Measurements from ENCODE around the gene GRB10.
"Not testable (repeated sequence)": the region's sequence is repeated elsewhere in the genome, so short reads cannot be mapped to it uniquely, and the experiment has no call there.

The GRB10 gene

GRCh38 chr7:50775836-50776235, 6.9 kb downstream of the GRB10 start:
- no peak for DNase-seq

DNA sequence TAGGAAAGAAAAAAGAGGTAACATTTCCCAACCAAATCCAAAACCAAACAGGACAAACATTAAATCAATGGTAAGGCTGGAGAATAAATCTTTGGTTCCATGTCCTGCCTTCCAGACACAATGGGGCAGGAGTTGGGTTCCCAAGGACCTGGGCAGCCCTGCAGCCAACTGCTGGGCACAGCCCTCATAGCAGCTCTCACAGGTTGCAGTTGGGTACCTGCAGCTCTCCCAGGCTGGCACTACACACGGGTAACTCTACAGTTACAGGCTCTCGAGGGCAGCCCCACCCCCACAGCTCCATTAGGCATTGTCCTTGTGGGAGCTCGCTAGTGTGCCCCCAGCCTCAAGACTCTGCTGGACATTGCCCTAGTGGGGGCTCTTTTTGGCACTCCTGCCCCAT, 7.5 kb downstream of the GRB10 start:
- DNase-seq, result no peak

DNA sequence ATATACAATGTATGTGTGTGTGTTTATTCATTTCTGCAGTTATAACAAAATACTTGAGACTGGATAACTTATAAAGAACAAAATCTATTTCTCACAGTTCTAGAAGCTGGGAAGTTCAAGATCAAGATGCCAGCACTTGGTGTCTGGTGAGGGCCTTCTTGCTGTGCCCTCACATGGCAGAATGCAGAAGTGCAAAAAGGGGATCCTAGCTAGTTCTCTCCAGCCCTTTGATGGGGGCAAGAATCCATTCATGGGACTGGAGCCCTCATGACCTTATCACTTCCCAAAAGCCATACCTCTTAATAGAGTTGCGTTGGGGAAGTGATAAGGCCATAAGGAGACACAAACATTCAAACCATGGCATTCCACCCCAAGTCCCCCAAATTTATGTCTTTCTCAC, 8.4 kb downstream of the GRB10 start:
- DNase-seq, result no peak

DNA sequence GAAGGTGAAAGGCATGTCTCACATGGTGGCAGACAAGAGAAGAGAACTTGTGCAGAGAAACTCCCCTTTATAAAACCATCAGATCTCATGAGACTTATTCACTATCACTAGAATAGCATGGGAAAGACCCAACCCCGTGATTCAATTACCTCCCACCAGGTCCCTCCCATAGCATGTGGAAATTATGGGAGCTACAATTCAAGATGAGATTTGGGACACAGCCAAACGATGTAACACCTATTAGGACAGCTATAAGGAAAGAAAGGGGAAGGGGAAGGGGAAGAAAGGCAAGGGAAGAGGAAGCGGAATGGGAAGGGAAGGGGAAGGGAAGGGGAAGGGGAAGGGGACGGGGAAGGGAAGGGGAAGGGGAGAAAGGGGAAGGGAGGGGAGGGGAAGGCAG, 9.6 kb downstream of the GRB10 start:
- DNase-seq, result not testable (repeated sequence)

DNA sequence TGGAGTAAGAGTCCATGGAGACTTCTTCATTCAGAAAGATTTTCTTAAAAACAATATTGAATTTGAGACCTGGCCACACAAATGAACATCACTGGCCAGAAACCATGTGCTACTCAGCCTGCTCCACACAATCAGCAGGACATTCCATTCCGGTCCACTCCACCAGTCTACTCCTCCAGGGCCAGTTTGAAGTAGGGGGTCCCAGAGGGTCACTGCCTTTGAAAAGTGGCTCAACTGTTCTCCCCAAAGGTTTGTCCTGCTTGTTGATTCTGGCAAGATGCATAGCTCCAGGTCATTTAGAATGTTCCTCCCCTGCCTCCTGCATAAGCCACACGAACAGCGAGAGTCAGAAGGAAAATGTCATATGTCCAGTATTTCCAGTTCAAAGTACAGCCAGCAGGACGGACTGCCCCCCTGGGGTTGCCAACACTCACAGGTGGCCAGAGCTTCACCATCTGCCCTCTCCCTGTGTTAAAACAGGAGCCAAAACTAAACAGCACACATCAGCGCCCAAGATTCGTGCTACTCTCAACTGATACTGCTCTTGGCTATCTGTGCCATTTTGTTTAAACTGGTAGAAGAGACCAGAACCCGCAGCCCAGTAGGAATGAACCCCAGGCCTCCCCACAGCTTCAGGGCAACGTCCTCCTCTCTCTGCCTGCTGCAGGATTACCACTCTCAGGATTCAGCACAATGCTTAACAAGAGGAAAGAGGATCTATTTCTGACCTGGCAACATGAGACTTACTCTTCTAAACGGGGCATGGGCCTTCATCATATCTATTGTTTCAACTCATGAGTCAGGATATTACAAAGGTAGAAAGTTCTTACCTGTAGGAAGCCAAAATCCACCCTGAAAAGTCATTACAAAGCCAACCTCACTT, 11.3 kb downstream of the GRB10 start:
- DNase-seq, result no peak

DNA sequence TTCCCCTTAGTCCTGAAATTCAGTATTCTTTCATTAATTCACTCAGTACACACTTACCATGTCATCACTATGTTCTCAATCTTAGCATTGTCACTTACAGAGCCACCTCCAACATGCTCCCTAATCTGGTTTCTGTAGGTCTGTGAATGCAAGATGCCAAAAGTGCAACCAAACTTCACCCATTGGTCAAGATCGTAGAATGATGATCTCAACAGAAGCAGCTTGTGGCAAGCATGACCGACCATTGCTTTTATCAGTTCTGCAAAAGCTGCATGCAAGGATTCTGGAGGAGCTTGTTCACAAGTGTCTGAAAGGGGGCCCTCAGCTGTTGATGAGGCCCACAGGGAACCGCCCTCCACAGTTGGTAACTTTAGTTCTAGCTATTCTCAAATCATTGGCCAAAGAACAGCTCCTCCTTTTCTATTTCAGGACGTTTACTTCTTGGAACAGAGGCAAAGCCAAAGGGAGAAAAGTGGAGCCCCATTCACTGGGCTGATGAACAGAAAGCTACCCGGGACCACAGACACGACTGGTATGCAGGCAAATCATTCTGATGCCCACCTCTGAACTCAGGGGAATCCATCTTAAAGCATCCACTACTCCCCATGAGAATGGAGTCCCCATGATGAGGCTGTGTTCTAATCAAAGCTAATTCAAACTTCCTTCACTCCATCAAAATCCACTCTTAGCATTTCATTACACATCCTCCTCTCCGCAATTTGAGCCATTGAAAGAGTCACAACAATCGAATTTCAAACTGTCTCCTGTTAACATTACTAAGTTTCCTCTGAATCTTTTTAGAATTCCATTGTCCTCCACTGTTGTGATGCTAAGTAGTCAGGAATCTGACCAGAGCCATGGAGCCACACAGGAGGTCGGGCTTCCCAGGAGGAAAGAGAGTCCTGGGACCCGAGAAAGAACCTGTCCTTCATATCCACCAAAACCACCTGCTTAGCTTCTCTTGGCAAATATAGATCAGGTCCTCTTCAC, 13.9 kb downstream of the GRB10 start:
- no peak for DNase-seq

GRCh38 chr7:50766849-50767207, 15.9 kb downstream of the GRB10 start:
- DNase-seq, result no peak

GRCh38 chr7:50766106-50766848, 16.4 kb downstream of the GRB10 start:
- no peak for DNase-seq

DNA sequence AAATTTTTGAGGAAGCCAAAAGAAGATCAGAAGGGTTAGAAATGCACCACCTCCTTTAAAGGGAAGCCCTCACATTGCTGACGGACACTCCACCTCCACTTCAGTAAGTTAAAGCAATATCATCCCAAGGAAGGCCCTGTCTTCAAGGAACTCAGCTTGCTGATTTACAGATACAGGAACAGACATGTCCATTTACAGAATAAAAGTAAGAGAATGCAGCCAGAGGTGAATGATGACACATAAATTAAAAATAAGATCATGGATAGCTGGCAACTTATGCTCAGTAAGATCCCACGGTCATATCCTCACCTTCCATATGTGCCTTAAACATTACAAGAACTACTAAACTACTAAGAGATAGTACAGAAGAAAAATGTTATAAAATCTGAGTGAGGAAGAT, 20.4 kb downstream of the GRB10 start:
- DNase-seq, result no peak

GRCh38 chr7:50761713-50762112, 21.0 kb downstream of the GRB10 start:
- no peak for DNase-seq

- no peak for DNase-seq
These were observed 24.8 kb downstream of the GRB10 start for GRCh38 chr7:50757703-50758390.

- DNase-seq, result no peak
These were observed 26.5 kb downstream of the GRB10 start for GRCh38 chr7:50756180-50756579.

DNA sequence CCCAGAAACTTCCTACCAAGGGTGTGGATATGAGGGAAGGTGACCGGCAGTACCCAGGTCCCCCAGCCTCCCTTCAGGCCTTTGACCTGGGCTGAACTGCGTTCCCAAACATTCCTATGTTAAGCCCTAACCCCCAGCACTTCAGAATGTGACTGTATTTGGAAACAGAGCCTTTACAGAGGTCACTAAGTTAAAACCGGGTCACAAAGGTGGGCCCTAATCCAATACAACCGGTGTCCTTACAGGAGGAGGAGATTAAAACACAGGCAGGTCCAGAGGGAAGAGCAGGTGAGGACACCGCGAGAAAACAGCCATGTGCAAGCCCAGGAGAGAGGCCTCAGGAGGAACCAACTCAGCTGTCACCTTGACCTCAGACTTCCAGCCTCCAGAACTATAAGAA, 28.0 kb downstream of the GRB10 start:
- DNase-seq, result no peak

DNA sequence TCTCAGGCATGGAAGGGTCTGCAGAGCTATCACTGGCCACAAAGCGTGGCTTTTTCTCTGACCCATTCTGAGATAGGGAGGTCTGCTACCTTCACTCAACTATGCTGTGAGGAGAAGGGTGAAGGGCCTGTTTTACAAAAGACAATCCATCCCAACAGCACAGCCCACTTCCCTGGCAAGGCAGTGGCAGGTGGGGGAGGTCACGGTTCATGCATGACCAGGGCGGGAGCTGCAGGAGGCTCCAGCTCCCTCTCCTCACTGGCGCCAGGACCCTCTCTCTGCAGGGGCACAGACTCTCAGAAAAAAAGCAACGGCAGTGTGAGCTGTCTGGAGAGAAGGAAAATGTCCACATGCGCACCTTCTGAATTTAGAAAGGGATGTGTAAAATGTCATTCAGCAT, 28.5 kb downstream of the GRB10 start:
- DNase-seq, result no peak

GRCh38 chr7:50752422-50752821, 30.3 kb downstream of the GRB10 start:
- no peak for DNase-seq

DNA sequence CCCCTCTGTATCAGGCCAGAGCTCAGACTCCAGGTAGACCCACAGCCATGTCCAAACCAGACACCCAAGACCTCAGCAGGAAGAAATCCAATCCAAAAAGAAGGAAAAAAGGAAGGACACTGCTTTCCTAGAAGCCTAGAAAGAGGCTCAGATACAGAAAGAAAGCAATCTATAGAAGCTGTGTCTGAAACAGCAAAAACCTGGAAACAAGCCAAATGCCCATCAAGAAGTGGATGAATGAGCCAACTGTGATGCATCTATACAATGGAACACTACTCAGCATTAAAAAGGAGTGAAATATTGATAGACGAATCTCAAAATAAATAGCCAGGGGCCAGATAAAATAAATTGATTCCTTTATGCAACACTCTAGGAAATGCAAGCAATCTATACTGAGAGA, 31.6 kb downstream of the GRB10 start:
- no peak for DNase-seq

DNA sequence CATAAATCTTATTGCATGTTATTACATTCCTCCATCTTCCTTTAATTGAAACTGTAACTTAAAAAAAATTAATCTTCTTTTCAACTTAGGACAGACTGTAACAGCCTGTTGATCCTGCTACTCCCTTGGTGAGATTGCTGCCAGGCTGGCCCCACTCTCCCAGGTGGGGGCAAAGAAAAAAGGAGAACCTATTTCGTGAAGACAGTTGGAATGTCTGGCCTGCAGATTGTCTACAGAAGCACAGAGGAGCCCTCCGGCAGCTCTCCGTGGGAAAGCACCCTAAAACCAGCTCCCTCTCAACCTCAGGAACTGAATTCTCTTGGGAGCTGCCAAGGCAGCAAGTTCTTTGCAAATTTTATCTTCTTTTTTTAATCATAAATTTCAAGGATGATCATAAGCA, 32.8 kb downstream of the GRB10 start:
- DNase-seq, result no peak

GRCh38 chr7:50748472-50748871, 34.2 kb downstream of the GRB10 start:
- DNase-seq, result no peak

DNA sequence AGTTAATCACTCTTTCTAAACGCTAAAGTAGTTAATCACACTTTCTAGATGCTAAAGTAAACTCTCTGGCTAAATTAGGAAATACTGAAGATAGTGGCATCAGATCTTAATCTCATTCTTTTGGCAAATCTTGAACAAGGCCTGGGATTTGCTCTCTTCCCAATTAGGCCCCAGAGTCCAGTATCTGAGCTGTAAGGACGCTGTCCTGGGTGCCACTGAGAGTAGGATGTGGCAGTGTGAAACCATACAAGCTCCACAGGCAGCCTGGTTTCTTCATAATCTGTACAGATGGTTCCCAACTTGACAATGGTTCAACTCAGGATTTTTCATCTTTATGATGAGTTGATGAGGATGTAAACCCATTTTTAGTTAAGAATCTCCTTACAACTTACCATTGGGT, 36.9 kb downstream of the GRB10 start:
- no peak for DNase-seq

GRCh38 chr7:50745336-50745735, 37.4 kb downstream of the GRB10 start:
- DNase-seq, result no peak

DNA sequence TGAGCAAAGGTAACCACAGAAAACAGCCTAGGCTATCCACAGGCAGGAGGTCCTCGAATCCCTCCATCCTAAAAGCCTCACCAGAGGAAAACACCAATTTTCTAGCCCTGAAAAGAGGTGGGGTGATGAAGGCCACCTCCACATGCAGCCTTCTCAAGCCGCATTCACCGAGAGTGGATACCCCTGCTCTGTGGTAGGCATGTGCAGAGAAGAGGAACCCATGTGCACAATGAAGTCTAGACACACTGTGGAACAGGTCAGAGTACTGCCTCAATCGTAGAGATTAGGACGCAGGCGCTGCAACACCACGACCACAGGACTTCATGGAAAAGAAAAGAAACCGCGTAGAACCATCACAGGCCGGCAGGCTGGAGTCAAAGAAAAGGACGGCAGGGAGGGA, 38.8 kb downstream of the GRB10 start:
- DNase-seq, result no peak

- DNase-seq, result no peak
These were observed 39.7 kb downstream of the GRB10 start for GRCh38 chr7:50743016-50743415.

GRCh38 chr7:50742401-50742800, 40.3 kb downstream of the GRB10 start:
- DNase-seq, result no peak
